HEK293 (cell line): Measurements from ENCODE around the gene BLVRA.

ENCODE experiments used
- CTCF ChIA-PET: fragments of 350-600 bp; formaldehyde crosslinking; extraction: SDS; loops from one replicate; lab custom pipeline; 2021; ENCODE audit warnings: antibody characterized with exemption; lab: Yijun Ruan, JAX
- POLR2A ChIA-PET: fragments of 300-600 bp; formaldehyde crosslinking; extraction: SDS; loops from one replicate; lab custom pipeline; 2020; ENCODE audit warnings: antibody characterized with exemption, inconsistent platforms; lab: Yijun Ruan, JAX
- H3K27ac ChIP-seq: fragments of 200-500 bp; sonication (Bioruptor generic); 2 replicates; pipeline ENCODE4 v1.5.1; 2014; ENCODE audit warnings: low read depth, low read length, control low read depth, inconsistent platforms; ENCODE audit errors: extremely low read depth
- H3K36me3 ChIP-seq, 2 experiments: fragments of 200-500 bp in 1 of 2; sonication (Bioruptor generic) in 1 of 2; 1 replicate in 1 of 2; 2 replicates in 1 of 2; pipeline ENCODE4 v1.5.1; 2014 to 2017; ENCODE audit warnings: inconsistent platforms in 2 of 2, low read length in 2 of 2; ENCODE audit not compliant: control insufficient read depth in 2 of 2, insufficient read depth in 1 of 2
- H3K4me1 ChIP-seq: fragments of 200-500 bp; sonication (Bioruptor generic); 2 replicates; pipeline ENCODE4 v1.5.1; 2014; ENCODE audit warnings: mild to moderate bottlenecking, low read length, inconsistent platforms; ENCODE audit not compliant: control insufficient read depth, insufficient read depth
- H3K4me3 ChIP-seq: 2 replicates; pipeline ENCODE4 v1.5.1; 2011; ENCODE audit warnings: low read depth, mild to moderate bottlenecking, control low read depth, low read length, moderate library complexity
- H3K9me3 ChIP-seq: fragments of 200-500 bp; sonication (Bioruptor generic); 2 replicates; pipeline ENCODE4 v1.5.1; 2014; ENCODE audit warnings: low read depth, low read length, inconsistent platforms; ENCODE audit not compliant: control insufficient read depth, insufficient read depth
- BCL11B ChIP-seq: fragments of 450-650 bp; formaldehyde crosslinking; IDR thresholded peaks from 2 replicates; pipeline ENCODE4 v1.5.1; 2016; ENCODE audit warnings: low read depth, missing biosample characterization, missing genetic modification characterization
- RBAK ChIP-seq: fragments of 450-650 bp; formaldehyde crosslinking; IDR thresholded peaks from 2 replicates; pipeline ENCODE4 v1.5.1; 2016; ENCODE audit warnings: missing biosample characterization, missing genetic modification characterization
- SETDB1 ChIP-seq: IDR thresholded peaks from one replicate; pipeline ENCODE4 v1.6.1; 2017; ENCODE audit warnings: mild to moderate bottlenecking, low read length, moderate library complexity, mixed read lengths; ENCODE audit not compliant: insufficient read length
- WT1 ChIP-seq: fragments of 450-650 bp; formaldehyde crosslinking; IDR thresholded peaks from 2 replicates; pipeline ENCODE4 v1.5.1; 2016; ENCODE audit warnings: missing biosample characterization, missing genetic modification characterization
- ZBTB21 ChIP-seq: fragments of 450-650 bp; formaldehyde crosslinking; IDR thresholded peaks from 2 replicates; pipeline ENCODE4 v1.5.1; 2017; ENCODE audit warnings: missing biosample characterization, missing genetic modification characterization
- ZNF366 ChIP-seq: fragments of 450-650 bp; formaldehyde crosslinking; conservative IDR thresholded peaks from 2 replicates; pipeline ENCODE4 v1.5.1; 2016; ENCODE audit warnings: missing biosample characterization, missing genetic modification characterization
- ZNF404 ChIP-seq: fragments of 450-650 bp; formaldehyde crosslinking; IDR thresholded peaks from 2 replicates; pipeline ENCODE4 v1.5.1; 2017; ENCODE audit warnings: missing biosample characterization, missing genetic modification characterization
- ZNF501 ChIP-seq: fragments of 450-650 bp; formaldehyde crosslinking; IDR thresholded peaks from 2 replicates; pipeline ENCODE4 v1.5.1; 2016; ENCODE audit warnings: missing biosample characterization, missing genetic modification characterization
- ZNF560 ChIP-seq: fragments of 450-650 bp; formaldehyde crosslinking; IDR thresholded peaks from 2 replicates; pipeline ENCODE4 v1.5.1; 2017; ENCODE audit warnings: missing biosample characterization, missing genetic modification characterization, borderline replicate concordance
- ZNF776 ChIP-seq: fragments of 450-650 bp; formaldehyde crosslinking; IDR thresholded peaks from 2 replicates; pipeline ENCODE4 v1.5.0; 2017; ENCODE audit warnings: missing biosample characterization, missing genetic modification characterization, borderline replicate concordance
- ZNF777 ChIP-seq: fragments of 450-650 bp; formaldehyde crosslinking; IDR thresholded peaks from 2 replicates; pipeline ENCODE4 v1.5.1; 2017; ENCODE audit warnings: missing biosample characterization, missing genetic modification characterization, borderline replicate concordance
- ZSCAN30 ChIP-seq: fragments of 450-650 bp; IDR thresholded peaks from 2 replicates; pipeline ENCODE4 v1.5.1; 2018; ENCODE audit warnings: missing biosample characterization, mild to moderate bottlenecking, missing genetic modification characterization, moderate library complexity
- TF ChIP-seq, protein P1 (sequence below): fragments of 450-650 bp; formaldehyde crosslinking; IDR thresholded peaks from 2 replicates; pipeline ENCODE4 v1.5.1; 2016; ENCODE audit warnings: missing biosample characterization, missing genetic modification characterization, borderline replicate concordance
- TF ChIP-seq, protein P2 (sequence below): fragments of 450-650 bp; formaldehyde crosslinking; IDR thresholded peaks from 2 replicates; pipeline ENCODE4 v1.5.1; 2016; ENCODE audit warnings: missing biosample characterization, missing genetic modification characterization
- TF ChIP-seq, protein P3 (sequence below): IDR thresholded peaks from 2 replicates; pipeline ENCODE4 v1.6.1; 2011; ENCODE audit warnings: mild to moderate bottlenecking, low read depth, low read length, borderline replicate concordance
- TF ChIP-seq, protein P4 (sequence below): fragments of 450-650 bp; IDR thresholded peaks from 2 replicates; pipeline ENCODE4 v1.5.1; 2018; ENCODE audit warnings: missing biosample characterization, mild to moderate bottlenecking, missing genetic modification characterization

The BLVRA gene

DNA sequence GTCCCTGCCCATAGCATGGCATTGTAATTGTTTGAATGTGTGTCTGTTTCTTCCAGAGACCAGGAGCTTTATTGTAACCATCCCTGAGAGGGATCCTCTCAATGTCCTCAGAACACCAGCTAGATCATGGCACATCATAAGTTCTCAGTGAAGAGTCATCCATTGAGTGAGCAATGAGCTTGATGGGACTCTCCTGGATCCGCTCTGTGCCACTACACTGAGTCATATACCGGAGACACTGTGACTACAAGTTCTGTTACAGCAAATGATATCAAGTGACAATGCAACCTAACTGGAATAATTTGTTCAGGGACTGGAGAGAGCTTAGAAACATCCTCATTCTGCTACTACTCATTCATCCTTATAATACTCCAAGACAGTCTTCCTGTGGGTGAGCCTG is 85.8 kb downstream of the BLVRA start:
- CTCF ChIA-PET: interaction anchor here (0.6 to 1.1 kb wide), 4 partner anchors 16 to 465 kb away, joined by 3 to 4 read pairs (median 3); no protein-coding TSS in a partner anchor
- POLR2A ChIA-PET: interaction anchor here (0.7 kb wide), 2 partner anchors 37 to 73 kb away, joined by 3 to 4 read pairs; no protein-coding TSS in a partner anchor

DNA sequence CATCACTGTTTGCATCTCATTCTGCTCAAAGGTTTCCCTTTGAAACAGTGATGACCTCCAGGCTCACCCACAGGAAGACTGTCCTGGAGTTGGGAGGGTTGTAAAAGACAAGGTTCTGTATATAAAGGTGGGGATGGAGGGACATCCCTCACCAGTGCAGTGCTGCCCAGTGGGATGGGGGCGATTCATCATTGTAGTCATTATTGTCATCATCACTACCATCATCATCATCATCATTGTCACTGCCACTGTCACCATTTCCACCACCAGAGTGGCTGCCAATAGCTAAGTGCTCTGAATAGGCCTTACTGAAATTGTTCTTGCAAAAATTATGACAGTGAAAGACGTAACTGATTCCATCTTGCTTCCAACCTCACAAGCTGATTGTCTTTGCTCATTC is 86.2 kb downstream of the BLVRA start:
- POLR2A ChIA-PET: interaction anchor here (0.7 kb wide), 1 partner anchor 73 kb away, joined by 3 read pairs; no protein-coding TSS in a partner anchor
- Histone ChIP-seq H3K4me1 (no peaks in the 10 kb centered on the region), H3K36me3 (no peaks in the 10 kb centered on the region), H3K4me3 (no peak overlapping the region), H3K27ac (no peak overlapping the region), H3K9me3 (no peaks in the 10 kb centered on the region)
- TF ChIP-seq, protein P1, sequence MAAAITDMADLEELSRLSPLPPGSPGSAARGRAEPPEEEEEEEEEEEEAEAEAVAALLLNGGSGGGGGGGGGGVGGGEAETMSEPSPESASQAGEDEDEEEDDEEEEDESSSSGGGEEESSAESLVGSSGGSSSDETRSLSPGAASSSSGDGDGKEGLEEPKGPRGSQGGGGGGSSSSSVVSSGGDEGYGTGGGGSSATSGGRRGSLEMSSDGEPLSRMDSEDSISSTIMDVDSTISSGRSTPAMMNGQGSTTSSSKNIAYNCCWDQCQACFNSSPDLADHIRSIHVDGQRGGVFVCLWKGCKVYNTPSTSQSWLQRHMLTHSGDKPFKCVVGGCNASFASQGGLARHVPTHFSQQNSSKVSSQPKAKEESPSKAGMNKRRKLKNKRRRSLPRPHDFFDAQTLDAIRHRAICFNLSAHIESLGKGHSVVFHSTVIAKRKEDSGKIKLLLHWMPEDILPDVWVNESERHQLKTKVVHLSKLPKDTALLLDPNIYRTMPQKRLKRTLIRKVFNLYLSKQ: no peak
- TF ChIP-seq ZNF366 (tag by site-specific recombination) (no peak), ZNF501 (tag by site-specific recombination) (no peak), ZNF776 (no peak), ZNF560 (tag by site-specific recombination) (no peak), BCL11B (tag by site-specific recombination) (no peak), SETDB1 (no peak), WT1 (tag by site-specific recombination) (no peak), RBAK (tag by site-specific recombination) (no peak), ZNF404 (no peak), ZSCAN30 (tag by site-specific recombination) (no peak), ZBTB21 (tag by site-specific recombination) (no peak)
- TF ChIP-seq, protein P2, sequence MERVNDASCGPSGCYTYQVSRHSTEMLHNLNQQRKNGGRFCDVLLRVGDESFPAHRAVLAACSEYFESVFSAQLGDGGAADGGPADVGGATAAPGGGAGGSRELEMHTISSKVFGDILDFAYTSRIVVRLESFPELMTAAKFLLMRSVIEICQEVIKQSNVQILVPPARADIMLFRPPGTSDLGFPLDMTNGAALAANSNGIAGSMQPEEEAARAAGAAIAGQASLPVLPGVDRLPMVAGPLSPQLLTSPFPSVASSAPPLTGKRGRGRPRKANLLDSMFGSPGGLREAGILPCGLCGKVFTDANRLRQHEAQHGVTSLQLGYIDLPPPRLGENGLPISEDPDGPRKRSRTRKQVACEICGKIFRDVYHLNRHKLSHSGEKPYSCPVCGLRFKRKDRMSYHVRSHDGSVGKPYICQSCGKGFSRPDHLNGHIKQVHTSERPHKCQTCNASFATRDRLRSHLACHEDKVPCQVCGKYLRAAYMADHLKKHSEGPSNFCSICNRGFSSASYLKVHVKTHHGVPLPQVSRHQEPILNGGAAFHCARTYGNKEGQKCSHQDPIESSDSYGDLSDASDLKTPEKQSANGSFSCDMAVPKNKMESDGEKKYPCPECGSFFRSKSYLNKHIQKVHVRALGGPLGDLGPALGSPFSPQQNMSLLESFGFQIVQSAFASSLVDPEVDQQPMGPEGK: no peak
- TF ChIP-seq, protein P3, sequence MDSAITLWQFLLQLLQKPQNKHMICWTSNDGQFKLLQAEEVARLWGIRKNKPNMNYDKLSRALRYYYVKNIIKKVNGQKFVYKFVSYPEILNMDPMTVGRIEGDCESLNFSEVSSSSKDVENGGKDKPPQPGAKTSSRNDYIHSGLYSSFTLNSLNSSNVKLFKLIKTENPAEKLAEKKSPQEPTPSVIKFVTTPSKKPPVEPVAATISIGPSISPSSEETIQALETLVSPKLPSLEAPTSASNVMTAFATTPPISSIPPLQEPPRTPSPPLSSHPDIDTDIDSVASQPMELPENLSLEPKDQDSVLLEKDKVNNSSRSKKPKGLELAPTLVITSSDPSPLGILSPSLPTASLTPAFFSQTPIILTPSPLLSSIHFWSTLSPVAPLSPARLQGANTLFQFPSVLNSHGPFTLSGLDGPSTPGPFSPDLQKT: no peak
- TF ChIP-seq, protein P4, sequence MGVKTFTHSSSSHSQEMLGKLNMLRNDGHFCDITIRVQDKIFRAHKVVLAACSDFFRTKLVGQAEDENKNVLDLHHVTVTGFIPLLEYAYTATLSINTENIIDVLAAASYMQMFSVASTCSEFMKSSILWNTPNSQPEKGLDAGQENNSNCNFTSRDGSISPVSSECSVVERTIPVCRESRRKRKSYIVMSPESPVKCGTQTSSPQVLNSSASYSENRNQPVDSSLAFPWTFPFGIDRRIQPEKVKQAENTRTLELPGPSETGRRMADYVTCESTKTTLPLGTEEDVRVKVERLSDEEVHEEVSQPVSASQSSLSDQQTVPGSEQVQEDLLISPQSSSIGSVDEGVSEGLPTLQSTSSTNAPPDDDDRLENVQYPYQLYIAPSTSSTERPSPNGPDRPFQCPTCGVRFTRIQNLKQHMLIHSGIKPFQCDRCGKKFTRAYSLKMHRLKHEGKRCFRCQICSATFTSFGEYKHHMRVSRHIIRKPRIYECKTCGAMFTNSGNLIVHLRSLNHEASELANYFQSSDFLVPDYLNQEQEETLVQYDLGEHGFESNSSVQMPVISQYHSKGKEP (tag by site-specific recombination): no peak
- CTCF ChIA-PET: interaction anchor here (0.7 to 1.1 kb wide), 2 partner anchors 16 to 466 kb away, joined by 3 to 4 read pairs; no protein-coding TSS in a partner anchor

More for the DNA sequence above, 85.8 kb downstream of the BLVRA start:
- H3K36me3 ChIP-seq: no peaks in the 10 kb centered on the region
- no peak overlapping the region for H3K4me3 ChIP-seq
- no peaks in the 10 kb centered on the region for H3K9me3 ChIP-seq
- H3K27ac ChIP-seq: no peak overlapping the region
- TF ChIP-seq ZNF777 (tag by site-specific recombination): no peak
- no peaks in the 10 kb centered on the region for H3K4me1 ChIP-seq
